ENCODE measurements around the gene CARD14.

The CARD14 gene

DNA sequence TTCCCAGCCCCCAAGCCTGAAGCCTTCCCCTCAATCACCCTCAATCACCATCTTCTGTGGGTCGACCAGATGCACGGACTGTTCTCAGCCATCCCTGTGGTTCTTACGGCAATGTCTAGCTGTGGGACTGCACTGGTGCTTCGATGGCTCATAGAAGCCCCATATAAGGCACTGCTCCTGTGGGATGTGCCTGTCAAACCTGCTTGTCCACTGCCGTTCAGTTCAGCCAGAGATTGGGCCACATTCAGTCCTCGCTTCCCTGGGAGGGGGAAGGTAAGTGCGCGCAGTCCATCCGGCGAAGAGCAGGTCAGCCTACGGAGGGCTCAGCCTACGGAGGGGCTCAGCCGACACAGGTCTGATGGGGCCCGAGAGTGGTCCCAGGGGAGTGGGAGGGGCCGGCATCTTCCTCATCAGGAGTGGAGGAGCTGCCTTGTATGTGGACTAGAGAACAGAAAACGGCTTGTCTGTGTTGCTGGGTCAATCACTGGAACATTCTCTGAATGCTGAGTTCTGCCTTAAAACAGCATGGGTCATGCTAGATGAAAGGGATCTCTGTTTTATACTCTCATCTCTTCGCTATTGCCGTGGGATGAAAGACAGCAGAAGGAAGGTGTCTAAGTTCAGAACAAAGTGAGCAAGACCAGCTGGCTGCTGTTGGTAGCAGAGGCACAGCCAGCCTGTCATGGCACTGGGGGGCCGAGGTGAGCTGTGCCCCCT, at the start of gene CARD14:
Gene CARD14, plus strand, starts transcription at position 247 of the 717 bp plus-strand sequence. CDS start 11,409 bp downstream, outside the sequence.
- DNase-seq (ENCODE audit: low read depth): no peak

DNA sequence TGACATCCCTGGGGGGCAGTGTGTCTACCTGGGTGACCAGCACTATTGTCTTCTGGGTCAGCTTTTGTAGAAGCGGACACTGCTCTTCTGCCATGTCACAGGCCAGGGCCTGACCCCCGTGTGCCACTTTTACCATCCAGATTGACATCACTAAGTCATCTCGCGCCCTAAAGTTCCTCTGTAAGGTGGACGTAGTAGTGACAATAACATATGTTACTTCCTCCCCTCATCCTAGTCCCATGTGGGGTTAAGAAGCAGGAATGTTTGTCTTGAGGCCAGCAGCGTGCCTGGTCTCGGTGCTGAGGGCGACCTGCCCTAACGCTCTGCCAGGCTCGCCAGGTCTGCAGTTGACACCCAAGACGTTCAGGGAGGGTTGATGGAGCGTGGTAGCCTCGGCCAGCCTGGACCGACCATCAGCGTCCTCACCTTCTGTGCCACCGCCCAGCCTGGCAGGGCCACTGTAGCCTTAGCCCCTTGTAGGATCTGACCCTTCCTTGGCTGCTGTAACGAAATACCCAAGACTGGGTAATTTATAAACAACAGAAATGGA, 47.7 kb upstream of the CARD14 start:
- no peak for DNase-seq (ENCODE audit: low read depth)

DNA sequence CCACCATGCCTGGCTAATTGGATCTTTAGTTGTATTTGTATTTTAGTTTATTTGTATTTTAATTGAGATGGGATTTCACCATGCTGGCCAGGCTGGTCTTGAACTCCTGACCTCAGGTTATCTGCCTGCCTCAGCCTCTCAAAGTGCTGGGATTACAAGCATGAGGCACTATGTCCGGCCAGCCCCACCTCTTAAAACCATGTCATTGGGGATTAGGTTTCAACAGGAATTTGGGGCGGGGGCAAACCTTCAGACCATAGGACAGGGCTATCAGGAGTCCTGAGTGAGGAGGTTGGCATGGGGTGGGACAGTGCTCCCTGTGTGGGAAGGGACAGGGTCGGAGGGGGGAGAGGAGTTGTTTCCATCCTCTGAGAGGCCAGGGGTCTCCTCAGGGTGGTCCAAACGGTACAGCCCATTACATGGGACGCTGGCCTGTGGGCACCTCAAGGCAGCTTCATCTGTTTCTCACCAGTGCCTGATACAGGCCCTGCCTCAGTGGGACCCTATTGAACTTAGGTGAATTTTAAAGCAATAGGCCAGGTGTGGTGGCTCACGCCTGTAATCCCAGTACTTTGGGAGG, 46.8 kb upstream of the CARD14 start:
- no peak for DNase-seq (ENCODE audit: low read depth)

DNA sequence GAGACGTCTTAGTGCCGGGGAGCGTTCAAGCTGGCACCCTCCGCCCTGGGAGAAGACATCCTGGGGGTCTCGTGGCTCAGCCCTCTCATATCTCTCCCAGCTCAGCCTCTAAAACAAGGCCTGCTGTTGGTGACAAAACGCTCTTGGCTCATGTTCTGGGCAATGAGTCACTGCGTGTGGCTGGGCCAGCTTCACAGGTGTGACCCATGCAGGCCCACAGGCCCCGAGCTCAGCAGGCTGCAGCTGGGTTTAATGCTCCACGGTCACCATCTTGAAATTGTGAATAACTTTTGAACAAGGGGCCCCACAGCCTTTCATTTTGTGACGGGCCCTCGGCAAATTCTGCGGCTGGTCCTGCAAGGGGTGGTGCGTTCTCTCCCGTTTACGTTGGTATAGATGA, 46.0 kb upstream of the CARD14 start:
- DNase-seq (ENCODE audit: low read depth): no peak

DNA sequence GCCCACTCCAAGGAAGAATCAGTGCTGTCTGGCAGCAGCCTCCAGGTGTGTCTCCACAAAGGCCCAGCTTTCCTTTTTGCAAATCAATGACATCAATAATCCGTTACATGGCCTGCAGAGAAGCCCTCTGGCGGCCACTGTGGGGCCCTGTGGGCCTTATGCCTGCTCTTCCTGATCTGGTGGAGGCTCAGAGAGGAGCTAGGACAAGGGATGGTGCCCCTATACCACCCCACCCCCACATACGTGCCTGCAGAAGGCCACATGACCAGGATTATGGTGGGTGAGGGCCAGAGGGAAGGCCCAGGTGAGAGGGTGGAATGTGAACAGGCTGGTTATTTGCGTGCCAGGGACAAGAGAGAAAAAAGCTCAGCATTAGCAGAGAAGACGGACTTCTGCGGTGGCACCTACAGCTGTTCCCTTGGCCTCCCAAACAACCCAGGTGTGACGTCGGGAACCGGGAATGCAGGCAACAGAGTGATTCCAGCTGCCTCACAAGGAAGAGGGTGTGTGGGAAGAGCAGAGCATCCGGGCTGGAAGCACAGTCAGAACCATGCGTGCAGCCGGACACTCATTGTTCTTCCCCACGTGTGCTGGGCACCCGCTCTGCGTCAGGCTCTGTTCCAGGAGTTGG, 45.4 kb upstream of the CARD14 start:
- no peak for DNase-seq (ENCODE audit: low read depth)

DNA sequence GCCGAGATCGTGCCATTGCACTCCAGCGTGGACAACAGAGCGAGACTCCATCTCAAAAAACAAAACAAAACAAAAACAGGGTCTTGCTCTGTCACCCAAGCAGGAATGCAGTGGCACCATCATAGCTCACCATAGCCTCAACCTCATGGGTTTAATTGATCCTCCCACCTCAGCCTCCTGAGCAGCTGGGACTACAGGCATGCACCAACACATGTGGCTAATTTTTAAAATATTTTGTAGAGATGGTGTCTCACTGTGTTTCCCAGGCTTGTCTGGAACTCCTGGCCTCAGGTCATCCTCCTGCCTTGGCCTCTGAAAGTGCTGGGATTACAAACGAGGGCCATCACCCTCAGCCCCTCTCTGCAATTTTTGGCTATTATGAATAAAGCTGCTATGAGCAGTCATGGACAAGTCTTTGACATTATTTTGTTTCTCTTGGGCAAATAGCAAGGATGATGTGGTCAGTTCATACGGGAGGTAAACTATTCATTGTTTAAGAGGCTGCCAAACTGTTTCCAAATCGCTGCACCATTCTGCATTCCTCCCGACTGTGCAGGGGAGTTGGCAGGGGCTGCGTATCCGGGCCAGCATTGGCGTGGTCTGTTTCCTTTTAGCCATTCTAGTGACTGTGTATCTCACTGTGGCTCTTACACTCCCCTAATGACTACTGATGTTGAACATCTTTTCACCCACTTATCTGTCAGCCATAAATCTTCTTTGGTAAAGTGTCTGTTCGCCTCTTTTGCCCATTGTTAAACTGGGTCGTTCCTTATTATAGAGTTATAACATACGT, 44.0 kb upstream of the CARD14 start:
- DNase-seq (ENCODE audit: low read depth): no peak

DNA sequence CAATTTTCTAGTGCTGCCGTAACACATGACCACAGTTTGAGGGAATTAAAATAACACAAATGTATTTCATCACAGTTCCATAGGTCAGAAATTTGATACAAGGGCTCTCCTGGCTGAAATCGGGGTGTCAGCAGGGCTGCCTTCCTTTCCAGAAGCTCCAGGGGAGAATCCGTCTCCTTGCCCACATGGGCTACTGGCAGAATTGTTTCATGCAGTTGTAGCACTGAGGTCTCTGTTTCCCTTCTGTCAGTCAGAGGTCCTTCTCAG, 43.4 kb upstream of the CARD14 start:
- no peak for DNase-seq (ENCODE audit: low read depth)

DNA sequence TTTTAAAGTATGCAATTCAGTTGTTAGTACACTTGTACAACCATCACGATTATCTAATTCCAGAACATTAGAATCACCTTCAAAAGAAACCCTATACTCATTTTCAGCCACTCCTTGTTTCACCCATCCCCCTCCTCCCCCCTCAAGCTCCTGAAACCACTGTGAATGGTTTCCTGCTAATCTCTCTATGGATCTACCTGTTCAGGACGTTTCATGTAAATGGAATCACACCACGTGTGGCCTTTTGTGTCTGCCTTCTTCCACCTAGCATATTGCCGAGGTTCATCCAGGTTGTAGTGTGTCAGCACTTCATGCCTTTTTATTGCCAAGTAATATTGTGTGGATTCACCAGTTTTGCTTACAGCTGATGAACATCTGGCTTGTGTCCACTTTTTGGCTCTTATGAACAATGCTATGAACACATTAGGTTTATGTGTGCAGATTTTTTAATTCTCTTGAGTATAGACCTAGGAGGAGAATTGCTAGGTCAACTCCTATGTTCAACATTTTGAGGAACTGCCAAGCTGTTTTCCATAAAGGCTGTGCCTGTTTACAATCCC, 40.7 kb upstream of the CARD14 start:
- DNase-seq (ENCODE audit: low read depth): no peak

DNA sequence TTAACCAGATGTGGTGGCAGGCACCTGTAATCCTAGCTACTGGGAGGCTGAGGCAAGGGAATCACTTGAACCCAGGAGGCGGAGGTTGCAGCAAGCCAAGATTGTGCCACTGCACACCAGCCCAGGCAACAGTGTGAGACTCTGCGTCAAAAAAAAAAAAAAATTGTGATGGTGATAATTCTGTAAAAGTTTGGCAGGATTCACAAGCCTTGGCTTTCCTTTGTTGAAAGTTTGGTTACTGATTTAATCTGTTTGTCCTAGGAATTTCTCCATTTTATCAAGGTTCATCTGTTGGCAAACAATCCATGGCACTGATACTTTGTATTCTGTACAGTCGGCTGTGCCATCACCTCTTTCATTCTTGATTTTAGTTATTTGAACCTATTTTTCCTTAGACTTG, 38.8 kb upstream of the CARD14 start:
- DNase-seq (ENCODE audit: low read depth): no peak

DNA sequence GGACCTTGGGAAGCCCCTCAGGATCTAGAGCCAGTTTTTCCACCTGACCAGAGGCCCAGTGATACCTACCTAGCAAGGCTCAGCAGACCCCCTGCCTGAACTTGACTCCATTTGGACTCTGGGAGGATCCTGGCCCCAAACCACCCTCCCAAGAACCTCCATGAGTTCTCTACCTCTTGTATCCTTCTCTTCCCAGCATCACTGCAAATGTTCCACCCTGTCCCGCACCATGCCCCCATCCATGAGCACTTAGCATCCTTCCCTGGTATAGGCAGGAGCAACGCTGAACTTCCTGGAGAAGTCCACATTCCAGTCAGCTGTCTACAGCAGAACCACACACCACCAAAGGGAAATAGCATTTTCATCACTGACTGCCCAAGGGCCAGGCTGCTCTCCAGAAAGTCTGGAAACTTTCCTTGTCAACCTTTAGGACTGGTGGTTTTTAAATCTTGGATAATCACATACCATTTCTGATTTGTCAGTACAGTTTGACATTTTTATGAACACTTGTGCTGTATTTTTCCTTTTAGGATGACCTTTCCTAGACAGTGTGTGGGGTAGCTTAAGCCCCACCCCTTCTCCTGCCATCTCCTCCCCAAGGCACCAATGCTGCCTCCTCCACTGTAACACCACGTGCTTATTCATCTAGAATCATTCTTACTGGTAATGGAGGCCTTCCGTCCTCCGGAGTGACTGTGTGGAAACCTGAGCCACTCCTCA, 36.8 kb upstream of the CARD14 start:
- DNase-seq (ENCODE audit: low read depth): no peak

DNA sequence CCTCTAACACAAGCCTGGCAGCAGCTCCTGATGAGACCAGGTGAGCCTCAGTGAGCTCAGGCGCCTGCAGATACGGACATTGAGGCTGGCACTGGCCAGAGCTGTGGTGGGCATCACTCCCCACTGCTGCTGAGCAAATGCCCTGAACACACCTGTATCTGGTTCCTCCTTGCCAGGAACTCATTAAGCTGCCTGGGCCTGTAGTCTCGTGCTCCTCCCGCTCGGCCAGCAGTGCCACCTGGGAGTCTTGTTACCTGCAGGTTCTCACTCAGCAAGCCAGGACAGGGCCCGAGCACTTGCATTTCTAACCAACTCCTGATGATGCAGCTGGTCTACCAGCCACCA, 36.2 kb upstream of the CARD14 start:
- no peak for DNase-seq (ENCODE audit: low read depth)

DNA sequence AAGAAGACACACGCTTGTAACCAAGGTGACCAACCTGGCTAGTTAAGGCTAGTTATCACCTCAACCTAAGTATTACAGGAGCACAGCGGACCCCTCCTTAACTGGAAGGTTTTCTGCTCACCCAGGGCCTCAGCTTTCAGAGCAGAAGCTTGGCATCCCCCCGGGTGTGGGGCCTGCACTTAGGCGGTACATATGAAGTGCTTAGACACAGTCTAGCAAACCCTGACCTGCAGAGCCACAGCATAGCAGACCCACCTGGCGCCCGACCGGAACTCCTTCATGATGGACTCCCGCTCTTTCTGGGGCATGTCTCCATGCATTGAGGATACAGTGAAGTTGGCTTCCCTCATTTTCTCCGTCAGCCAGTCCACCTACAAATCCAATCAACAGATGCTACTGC, 32.7 kb upstream of the CARD14 start:
- DNase-seq (ENCODE audit: low read depth): no peak

DNA sequence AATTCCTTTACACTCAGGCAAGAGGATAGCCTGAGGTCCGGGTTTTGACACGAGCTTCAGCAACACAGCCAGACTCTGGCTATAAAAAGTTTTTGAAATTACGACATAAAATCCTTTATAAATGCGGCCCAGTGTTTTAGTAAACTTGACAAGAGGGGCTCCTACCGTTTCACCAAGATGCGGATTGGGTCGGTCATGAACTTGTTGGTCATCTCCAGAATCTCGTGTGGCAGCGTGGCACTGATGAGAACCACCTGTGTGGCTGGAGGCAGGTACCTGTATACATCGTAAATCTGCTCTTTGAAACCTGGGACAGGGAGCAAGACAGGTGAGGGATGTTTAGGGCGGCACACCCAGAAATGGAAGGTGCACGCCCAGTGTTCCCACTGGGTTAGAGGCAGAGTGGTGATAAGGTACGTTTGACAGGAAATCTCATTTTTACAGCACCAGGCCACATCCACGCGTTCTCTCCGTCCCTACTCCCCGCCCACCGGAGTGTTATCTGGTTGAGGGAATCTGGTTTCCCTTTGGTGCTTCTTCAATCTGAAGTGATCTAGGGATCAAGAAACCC, 30.9 kb upstream of the CARD14 start:
- no peak for DNase-seq (ENCODE audit: low read depth)

DNA sequence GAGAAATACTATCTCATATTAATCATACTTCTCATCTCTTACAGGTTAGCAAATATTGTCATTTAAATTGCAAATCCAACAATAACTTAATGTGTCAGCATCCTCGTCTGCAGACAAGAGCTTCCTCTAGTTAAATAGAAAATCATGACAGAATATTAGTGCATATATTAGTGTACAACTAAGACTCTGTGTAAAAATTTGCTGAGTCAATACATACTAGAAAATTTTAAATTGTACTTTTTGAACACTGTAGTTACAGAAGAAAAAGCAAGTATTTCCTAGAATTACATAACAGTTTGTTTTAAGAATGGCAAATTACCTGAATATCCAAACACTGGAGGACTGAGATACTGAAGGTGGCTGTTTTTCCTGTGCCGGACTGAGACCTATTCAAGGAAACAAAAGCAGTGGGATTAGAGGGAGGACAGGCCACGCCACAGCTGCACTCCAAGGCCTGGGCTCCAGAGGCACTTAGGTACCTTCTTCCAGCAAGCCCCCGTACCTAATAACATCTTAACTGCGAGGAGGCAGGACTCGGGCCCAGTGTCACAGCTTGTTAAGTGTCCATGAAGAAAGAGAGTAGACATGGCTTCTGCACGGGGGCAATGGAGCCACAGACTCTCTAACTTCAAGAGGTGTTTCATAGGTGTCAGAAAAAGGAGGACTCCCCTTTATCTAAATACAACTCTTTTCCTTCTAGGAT, 28.2 kb upstream of the CARD14 start:
- DNase-seq (ENCODE audit: low read depth): no peak

DNA sequence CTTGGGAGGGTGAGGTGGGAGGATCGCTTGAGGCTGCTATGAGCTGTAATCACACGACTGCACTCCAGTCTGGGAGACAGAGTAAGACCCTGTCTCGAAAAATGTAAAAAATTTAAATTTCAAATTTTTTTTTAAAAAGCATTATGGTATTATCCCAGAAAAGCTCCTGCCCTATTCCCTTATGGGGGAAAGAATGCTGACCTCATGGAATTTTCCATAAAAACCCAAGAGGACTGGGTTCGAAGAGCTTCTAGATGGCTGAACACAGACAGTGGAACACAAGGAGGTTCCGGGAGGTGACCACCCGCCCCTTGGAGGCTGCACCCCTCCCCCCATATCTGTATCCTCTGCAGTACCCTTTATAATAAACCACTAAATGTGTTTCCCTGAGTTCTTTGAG, 26.9 kb upstream of the CARD14 start:
- no peak for DNase-seq (ENCODE audit: low read depth)

DNA sequence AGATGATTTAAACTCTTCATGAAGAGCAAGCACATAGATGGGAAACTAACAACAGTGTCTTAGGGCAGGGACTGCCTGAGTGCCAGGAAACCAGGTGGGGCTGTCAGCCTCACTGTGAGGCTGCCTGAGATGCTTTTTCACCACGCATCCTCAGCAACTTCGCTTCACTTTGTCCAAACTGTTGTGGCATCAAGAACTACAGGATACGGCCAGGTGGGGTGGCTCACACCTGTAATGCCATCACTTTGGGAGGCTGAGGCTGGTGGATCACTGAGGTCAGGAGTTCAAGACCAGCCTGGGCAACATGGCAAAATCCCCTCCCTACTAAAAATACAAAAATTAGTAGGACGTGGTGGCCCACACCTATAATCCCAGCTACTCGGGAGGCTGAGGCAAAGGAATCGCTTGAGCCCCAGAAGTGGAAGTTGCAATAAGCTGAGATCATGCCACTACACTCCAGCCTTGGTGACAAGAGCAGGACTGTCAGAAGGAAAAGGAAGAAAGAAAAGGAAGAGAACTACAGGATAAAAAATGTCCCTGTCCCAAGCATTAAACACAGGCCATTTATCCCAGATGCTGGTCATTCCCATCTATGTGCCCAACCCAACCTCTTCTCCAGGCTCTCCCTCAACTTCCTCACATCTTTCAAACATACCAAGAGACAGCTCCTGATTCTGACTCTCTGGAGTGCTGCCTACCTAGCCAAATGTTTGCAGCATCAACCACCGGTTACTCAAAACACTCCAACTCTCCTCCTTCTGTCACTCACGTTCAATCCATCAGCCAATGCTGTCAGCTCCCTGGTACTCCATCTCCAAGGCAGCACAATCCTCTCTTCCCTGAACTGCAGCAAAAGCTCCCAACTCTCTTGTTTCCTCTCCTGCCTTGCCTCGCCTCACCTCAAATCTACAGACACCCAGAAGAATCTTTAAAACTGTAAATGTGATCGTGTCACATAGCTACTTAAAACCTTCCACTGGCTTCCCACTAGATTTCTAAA, 24.5 kb upstream of the CARD14 start:
- DNase-seq (ENCODE audit: low read depth): no peak

DNA sequence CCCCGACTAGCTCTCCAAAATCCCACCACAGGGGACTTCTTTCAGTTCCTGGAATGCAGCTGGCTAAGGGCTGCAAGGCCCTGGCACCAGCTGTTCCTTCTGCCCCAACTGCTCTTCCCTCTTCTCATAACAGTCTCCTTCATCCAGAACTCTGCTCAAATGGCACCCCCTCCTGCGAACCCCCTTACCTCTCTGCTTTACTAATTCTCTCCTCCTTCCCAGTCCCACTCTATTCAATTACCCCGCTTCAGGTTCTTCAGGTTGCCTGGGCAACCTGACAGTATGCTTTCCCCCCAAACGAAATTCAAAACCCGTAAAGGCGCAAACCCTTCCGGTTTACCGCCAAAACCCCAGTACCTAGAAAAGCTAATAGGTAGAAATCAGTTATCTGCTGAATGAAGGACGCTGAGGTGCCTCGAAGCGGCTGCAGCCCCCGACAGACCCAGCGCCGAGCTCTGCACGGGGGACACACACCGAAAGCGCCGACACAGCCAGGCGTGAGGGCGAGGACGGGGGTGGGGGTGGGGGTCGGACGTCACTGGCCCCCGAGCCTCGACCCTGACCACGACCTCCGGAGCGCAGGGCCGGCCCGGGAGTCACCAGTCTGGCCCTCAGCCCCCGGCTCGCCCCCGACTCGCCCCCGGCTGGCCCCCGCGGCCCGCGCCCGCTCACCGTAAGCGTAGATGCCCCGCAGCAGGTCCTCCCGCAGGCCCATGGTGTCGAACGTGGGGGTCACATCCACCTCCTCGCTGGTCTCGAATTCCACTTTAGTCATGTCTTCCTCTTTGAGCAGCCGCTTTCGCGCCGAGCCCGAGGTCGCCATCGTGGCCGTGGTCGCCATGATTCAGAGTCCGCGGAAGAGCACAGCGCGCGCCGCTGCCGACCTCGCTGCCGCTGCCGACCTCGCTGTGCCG, 23.5 kb upstream of the CARD14 start:
- DNase-seq (ENCODE audit: low read depth): peak; percentile 5

DNA sequence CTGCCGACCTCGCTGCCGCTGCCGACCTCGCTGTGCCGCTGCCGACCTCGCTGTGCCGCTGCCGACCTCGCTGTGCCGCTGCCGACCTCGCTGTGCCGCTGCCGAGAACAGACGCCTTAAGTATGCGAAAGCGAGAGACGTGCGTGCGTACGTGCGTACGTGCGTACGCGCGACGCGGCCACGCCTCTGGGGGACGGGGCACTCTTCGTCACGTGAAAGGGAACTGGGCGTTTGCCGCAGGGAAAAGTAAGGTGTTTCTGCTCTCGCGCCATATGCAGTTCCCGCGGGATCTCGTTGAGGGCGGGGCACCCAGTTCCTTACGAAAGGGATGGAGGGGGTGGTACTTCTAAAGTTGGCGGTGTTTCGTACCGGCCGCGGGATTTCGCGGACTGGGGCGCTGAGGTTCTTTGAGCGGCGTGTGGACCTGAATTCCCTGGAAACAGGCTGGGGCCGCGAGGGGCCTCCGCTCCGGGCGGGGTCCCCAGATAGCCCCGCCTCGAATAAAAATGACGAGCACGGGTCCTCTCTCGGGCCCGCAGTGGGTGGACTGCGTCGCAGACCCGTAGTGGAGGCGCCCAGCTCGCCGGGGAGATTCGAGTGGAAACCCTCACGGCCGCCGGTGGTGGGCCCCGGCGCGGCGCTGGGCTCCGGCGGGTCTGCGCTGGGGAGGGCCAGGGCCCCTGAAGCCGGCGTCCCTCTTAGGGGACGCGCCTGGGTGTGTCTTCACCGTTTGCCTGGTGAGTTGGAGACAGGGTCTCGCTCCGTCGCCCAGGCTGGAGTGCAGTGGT, 22.6 kb upstream of the CARD14 start, which contains the start of gene EIF4A3:
Gene EIF4A3, minus strand, starts transcription at position 94 of the 788 bp plus-strand sequence. CDS start 167 bp downstream, outside the sequence.
- peak; percentile 94 for DNase-seq (ENCODE audit: low read depth)
